ACC112 (cell line): Measurements from ENCODE around the gene HDLBP.
"Not testable (repeated sequence)": the region's sequence is repeated elsewhere in the genome, so short reads cannot be mapped to it uniquely, and the experiment has no call there.

Experiments
- H2AFZ ChIP-seq: fragments of 200-600 bp; sonication (generic); one replicate; pipeline ENCODE4 v1.6.0; 2017; ENCODE audit warnings: antibody characterized with exemption, low read length; ENCODE audit not compliant: unreplicated experiment
- H3K27ac ChIP-seq: fragments of 200-600 bp; sonication (generic); 2 replicates; pipeline ENCODE4 v1.5.1; 2014; ENCODE audit warnings: low read depth, mild to moderate bottlenecking, antibody characterized with exemption, low read length, moderate library complexity
- H3K27me3 ChIP-seq: fragments of 200-600 bp; sonication (generic); 2 replicates; pipeline ENCODE4 v1.6.1; 2014; ENCODE audit warnings: mild to moderate bottlenecking, antibody characterized with exemption, low read length, moderate library complexity, mixed read lengths; ENCODE audit not compliant: insufficient read depth
- H3K36me3 ChIP-seq: fragments of 200-600 bp; sonication (generic); 2 replicates; pipeline ENCODE4 v1.6.1; 2016; ENCODE audit warnings: mild to moderate bottlenecking, antibody characterized with exemption, low read length, moderate library complexity, mixed read lengths; ENCODE audit not compliant: insufficient read depth
- H3K4me1 ChIP-seq: fragments of 200-600 bp; sonication (generic); one replicate; pipeline ENCODE4 v1.6.1; 2016; ENCODE audit warnings: low read length, mixed read lengths; ENCODE audit not compliant: insufficient read depth, unreplicated experiment, control insufficient read depth
- H3K4me3 ChIP-seq: fragments of 200-600 bp; sonication (generic); 2 replicates; pipeline ENCODE4 v1.5.1; 2014; ENCODE audit warnings: mild to moderate bottlenecking, low read depth, low read length
- H3K79me2 ChIP-seq: fragments of 200-600 bp; sonication (generic); one replicate; pipeline ENCODE4 v1.6.0; 2016; ENCODE audit warnings: low read length; ENCODE audit not compliant: control insufficient read depth, unreplicated experiment, insufficient read depth

The HDLBP gene

GRCh38 chr2:241289597-241289996 is 25.9 kb downstream of the HDLBP start:
- H3K4me3 ChIP-seq, result no peak overlapping the region
- no peaks in the 10 kb centered on the region for H3K36me3 ChIP-seq
- no peaks in the 10 kb centered on the region for H3K27me3 ChIP-seq
- peaks cover 97% of the 10 kb centered on the region for H3K79me2 ChIP-seq
- H3K27ac ChIP-seq, result no peak overlapping the region
- no peaks in the 10 kb centered on the region for H3K4me1 ChIP-seq
- H2AFZ ChIP-seq, result no peak overlapping the region

- Histone ChIP-seq H3K27ac (no peak overlapping the region), H3K4me1 (no peaks in the 10 kb centered on the region), H3K27me3 (no peaks in the 10 kb centered on the region), H3K36me3 (no peaks in the 10 kb centered on the region), H3K4me3 (no peak overlapping the region), H3K79me2 (peaks cover 96% of the 10 kb centered on the region), H2AFZ (no peak overlapping the region)
Observed at GRCh38 chr2:241289053-241289452, 26.4 kb downstream of the HDLBP start.

GRCh38 chr2:241288324-241288888 is 27.1 kb downstream of the HDLBP start:
- H3K4me3 ChIP-seq, result no peak overlapping the region
- H3K27me3 ChIP-seq, result no peaks in the 10 kb centered on the region
- no peak overlapping the region for H2AFZ ChIP-seq
- no peaks in the 10 kb centered on the region for H3K36me3 ChIP-seq
- H3K27ac ChIP-seq, result no peak overlapping the region
- H3K4me1 ChIP-seq, result no peaks in the 10 kb centered on the region
- peaks cover 95% of the 10 kb centered on the region for H3K79me2 ChIP-seq

- no peak overlapping the region for H3K4me3 ChIP-seq
- H3K79me2 ChIP-seq, result peaks cover 91% of the 10 kb centered on the region
- H3K27ac ChIP-seq, result no peak overlapping the region
- H3K36me3 ChIP-seq, result no peaks in the 10 kb centered on the region
- no peaks in the 10 kb centered on the region for H3K27me3 ChIP-seq
- no peaks in the 10 kb centered on the region for H3K4me1 ChIP-seq
- H2AFZ ChIP-seq, result no peak overlapping the region
Observed at GRCh38 chr2:241286348-241287090, 29.0 kb downstream of the HDLBP start.

GRCh38 chr2:241285596-241285995 is 29.9 kb downstream of the HDLBP start:
- no peak overlapping the region for H3K27ac ChIP-seq
- H3K4me1 ChIP-seq, result no peaks in the 10 kb centered on the region
- H3K4me3 ChIP-seq, result no peak overlapping the region
- peaks cover 84% of the 10 kb centered on the region for H3K79me2 ChIP-seq
- no peaks in the 10 kb centered on the region for H3K36me3 ChIP-seq
- no peaks in the 10 kb centered on the region for H3K27me3 ChIP-seq
- H2AFZ ChIP-seq, result no peak overlapping the region

- no peak overlapping the region for H3K27ac ChIP-seq
- no peaks in the 10 kb centered on the region for H3K27me3 ChIP-seq
- no peaks in the 10 kb centered on the region for H3K36me3 ChIP-seq
- H3K79me2 ChIP-seq, result peaks cover 77% of the 10 kb centered on the region
- H3K4me3 ChIP-seq, result no peak overlapping the region
- H3K4me1 ChIP-seq, result no peaks in the 10 kb centered on the region
- H2AFZ ChIP-seq, result no peak overlapping the region
Observed at GRCh38 chr2:241282555-241282954, 32.9 kb downstream of the HDLBP start.

- H3K4me1 ChIP-seq, result no peaks in the 10 kb centered on the region
- H3K79me2 ChIP-seq, result peaks cover 70% of the 10 kb centered on the region
- H3K4me3 ChIP-seq, result no peak overlapping the region
- H3K27me3 ChIP-seq, result no peaks in the 10 kb centered on the region
- no peak overlapping the region for H3K27ac ChIP-seq
- H2AFZ ChIP-seq, result no peak overlapping the region
- H3K36me3 ChIP-seq, result peaks cover 10% of the 10 kb centered on the region; the same call in 1 of the 2 replicates
Observed at GRCh38 chr2:241280291-241280690, 35.2 kb downstream of the HDLBP start.

GRCh38 chr2:241279828-241280227 is 35.6 kb downstream of the HDLBP start:
- Histone ChIP-seq H3K36me3 (peaks cover 10% of the 10 kb centered on the region; the same call in 1 of the 2 replicates), H3K4me3 (no peak overlapping the region), H3K27me3 (no peaks in the 10 kb centered on the region), H3K4me1 (no peaks in the 10 kb centered on the region), H3K27ac (no peak overlapping the region), H2AFZ (no peak overlapping the region), H3K79me2 (peaks cover 70% of the 10 kb centered on the region)

- Histone ChIP-seq H3K36me3 (peaks cover 10% of the 10 kb centered on the region; the same call in 1 of the 2 replicates), H3K4me1 (no peaks in the 10 kb centered on the region), H2AFZ (no peak overlapping the region), H3K27ac (no peak overlapping the region), H3K27me3 (no peaks in the 10 kb centered on the region), H3K4me3 (no peak overlapping the region), H3K79me2 (peaks cover 71% of the 10 kb centered on the region)
Observed at GRCh38 chr2:241279413-241279812, 36.1 kb downstream of the HDLBP start.

GRCh38 chr2:241278306-241278705 is 37.2 kb downstream of the HDLBP start:
- H3K36me3 ChIP-seq, H3K27me3 ChIP-seq, H3K4me1 ChIP-seq, H3K27ac ChIP-seq, H2AFZ ChIP-seq, H3K4me3 ChIP-seq: not testable (repeated sequence)
- peaks cover 73% of the 10 kb centered on the region for H3K79me2 ChIP-seq

GRCh38 chr2:241275910-241276309 is 39.6 kb downstream of the HDLBP start:
- Histone ChIP-seq H3K36me3 (peaks cover 10% of the 10 kb centered on the region; the same call in 1 of the 2 replicates), H2AFZ (no peak overlapping the region), H3K4me3 (no peak overlapping the region), H3K4me1 (peaks cover 8% of the 10 kb centered on the region), H3K27ac (no peak overlapping the region), H3K27me3 (no peaks in the 10 kb centered on the region), H3K79me2 (peaks cover 79% of the 10 kb centered on the region)
